Nephron (organoid): ENCODE measurements around the gene MLLT6.

Experiments
- H3K27ac Mint-ChIP-seq, 3 experiments: 2 replicates each; pipeline ENCODE4 v1.8.0; 2020; ENCODE audit warnings: mixed read lengths in 3 of 3, mild to moderate bottlenecking in 2 of 3, moderate library complexity in 1 of 3
- H3K27me3 Mint-ChIP-seq: 2 replicates; pipeline ENCODE4 v1.8.0; 2021; ENCODE audit warnings: low read depth, mild to moderate bottlenecking, moderate library complexity, mixed read lengths
- H3K36me3 Mint-ChIP-seq: 2 replicates; pipeline ENCODE4 v1.8.0; 2020; ENCODE audit warnings: low read depth, mixed read lengths
- H3K4me1 Mint-ChIP-seq: 2 replicates; pipeline ENCODE4 v1.8.0; 2020; ENCODE audit warnings: mixed read lengths
- H3K4me3 Mint-ChIP-seq, 3 experiments: 2 replicates each; pipeline ENCODE4 v1.8.0; 2020; ENCODE audit warnings: mild to moderate bottlenecking in 3 of 3, mixed read lengths in 3 of 3, moderate library complexity in 2 of 3
- H3K9me3 Mint-ChIP-seq: 2 replicates; pipeline ENCODE4 v1.8.0; 2020; ENCODE audit warnings: mixed read lengths
- CTCF ChIP-seq, 3 experiments: fragments of 200-600 bp; sonication (generic); IDR thresholded peaks; one replicate each; pipeline ENCODE4 v1.5.0; 2021; ENCODE audit warnings: antibody characterized with exemption in 3 of 3; ENCODE audit not compliant: unreplicated experiment in 3 of 3

MLLT6 gene

GRCh38 chr17:38709864-38710603 is 5.0 kb downstream of the MLLT6 start:
- peaks cover 32% of the 10 kb centered on the region for H3K36me3 Mint-ChIP-seq
- H3K9me3 Mint-ChIP-seq = no peaks in the 10 kb centered on the region
- H3K4me1 Mint-ChIP-seq = peaks cover 62% of the 10 kb centered on the region
- H3K4me3 Mint-ChIP-seq = peak overlapping the region in 2 of 3 experiments; percentile 11 to 37
- peaks cover 7% of the 10 kb centered on the region for H3K27me3 Mint-ChIP-seq
- H3K27ac Mint-ChIP-seq = peak overlapping the region; percentile 50 to 78 (median 56)
- no peak for TF ChIP-seq CTCF (IDR thresholded peaks at IDR 0.05; ENCODE audit: unreplicated experiment in 3 of 3)

GRCh38 chr17:38710604-38710962 is 5.5 kb downstream of the MLLT6 start:
- Mint-ChIP-seq H3K27ac (peak overlapping the region; percentile 50 to 78 (median 56)), H3K27me3 (peaks cover 7% of the 10 kb centered on the region), H3K4me1 (peaks cover 62% of the 10 kb centered on the region), H3K9me3 (no peaks in the 10 kb centered on the region), H3K36me3 (peaks cover 38% of the 10 kb centered on the region), H3K4me3 (peak overlapping the region; percentile 11 to 43 (median 37))
- TF ChIP-seq CTCF (IDR thresholded peaks at IDR 0.05; ENCODE audit: unreplicated experiment in 3 of 3) = no peak

GRCh38 chr17:38710985-38711384 is 5.9 kb downstream of the MLLT6 start:
- Mint-ChIP-seq H3K4me1 (peaks cover 60% of the 10 kb centered on the region), H3K27me3 (peaks cover 6% of the 10 kb centered on the region), H3K9me3 (no peaks in the 10 kb centered on the region), H3K4me3 (peak overlapping the region; percentile 7 to 43 (median 7)), H3K36me3 (peaks cover 42% of the 10 kb centered on the region), H3K27ac (peak overlapping the region in 2 of 3 experiments; percentile 52 to 78)
- TF ChIP-seq CTCF (IDR thresholded peaks at IDR 0.05; ENCODE audit: unreplicated experiment in 3 of 3) = no peak

- Mint-ChIP-seq H3K27me3 (peaks cover 4% of the 10 kb centered on the region), H3K4me3 (peak overlapping the region in 1 of 3 experiments; percentile 21), H3K9me3 (no peaks in the 10 kb centered on the region), H3K4me1 (peaks cover 53% of the 10 kb centered on the region), H3K36me3 (peaks cover 46% of the 10 kb centered on the region), H3K27ac (peak overlapping the region in 1 of 3 experiments; percentile 78)
- TF ChIP-seq CTCF (IDR thresholded peaks at IDR 0.05; ENCODE audit: unreplicated experiment in 3 of 3) = no peak
These were observed 6.9 kb downstream of the MLLT6 start for GRCh38 chr17:38711792-38712571.

- no peak overlapping the region for H3K4me3 Mint-ChIP-seq
- no peak for TF ChIP-seq CTCF (IDR thresholded peaks at IDR 0.05; ENCODE audit: unreplicated experiment in 3 of 3)
- peaks cover 4% of the 10 kb centered on the region for H3K27me3 Mint-ChIP-seq
- no peak overlapping the region for H3K27ac Mint-ChIP-seq
- H3K4me1 Mint-ChIP-seq = peaks cover 48% of the 10 kb centered on the region
- peaks cover 45% of the 10 kb centered on the region for H3K36me3 Mint-ChIP-seq
- no peaks in the 10 kb centered on the region for H3K9me3 Mint-ChIP-seq
These were observed 7.5 kb downstream of the MLLT6 start for GRCh38 chr17:38712593-38712992.
